ENCODE results near the gene RAB11FIP3. TPM values are rescaled to one million over a fixed set of nuclear protein-coding genes. Genes with fewer than 3 reads are reported as not detected.
"Not testable (repeated sequence)": the region's sequence is repeated elsewhere in the genome, so short reads cannot be mapped to it uniquely, and the experiment has no call there.

The RAB11FIP3 gene
- 10 to 100 TPM; 16.9 to 17.4 TPM for total RNA-seq

- no peaks in the 10 kb centered on the region for H3K9me3 Mint-ChIP-seq
- H3K36me3 Mint-ChIP-seq = peaks cover 8% of the 10 kb centered on the region
- H3K4me1 Mint-ChIP-seq = peaks cover 25% of the 10 kb centered on the region
- H3K27me3 Mint-ChIP-seq = peaks cover 7% of the 10 kb centered on the region
- H3K27ac Mint-ChIP-seq = peak within 1 kb of the TSS; percentile 76
- peak; percentile 90 for DNase-seq
- H3K4me3 Mint-ChIP-seq = peak within 1 kb of the TSS; percentile 81
Measured at GRCh38 chr16:425082-425718, at the start of gene RAB11FIP3. RAB11FIP3 (plus strand) TSS chr16:425649; CDS start chr16:426007, 358 bp downstream.

- H3K27ac Mint-ChIP-seq = no peak overlapping the region
- no peaks in the 10 kb centered on the region for H3K27me3 Mint-ChIP-seq
- DNase-seq = no peak
- peaks cover 2% of the 10 kb centered on the region for H3K36me3 Mint-ChIP-seq
- H3K9me3 Mint-ChIP-seq = no peaks in the 10 kb centered on the region
- H3K4me1 Mint-ChIP-seq = peaks cover 7% of the 10 kb centered on the region
- no peak overlapping the region for H3K4me3 Mint-ChIP-seq
Measured at GRCh38 chr16:375927-376816, 49.3 kb upstream of the RAB11FIP3 start.

- H3K4me1 Mint-ChIP-seq = peaks cover 7% of the 10 kb centered on the region
- H3K4me3 Mint-ChIP-seq = no peak overlapping the region
- peaks cover 2% of the 10 kb centered on the region for H3K36me3 Mint-ChIP-seq
- no peak overlapping the region for H3K27ac Mint-ChIP-seq
- no peaks in the 10 kb centered on the region for H3K27me3 Mint-ChIP-seq
- no peaks in the 10 kb centered on the region for H3K9me3 Mint-ChIP-seq
- DNase-seq = no peak
Measured at GRCh38 chr16:376817-377418, 48.5 kb upstream of the RAB11FIP3 start.

- Mint-ChIP-seq H3K4me1 (peaks cover 8% of the 10 kb centered on the region), H3K9me3 (no peaks in the 10 kb centered on the region), H3K36me3 (peaks cover 2% of the 10 kb centered on the region), H3K4me3 (no peak overlapping the region), H3K27ac (no peak overlapping the region), H3K27me3 (no peaks in the 10 kb centered on the region)
- DNase-seq = no peak
Measured at GRCh38 chr16:377419-377951, 48.0 kb upstream of the RAB11FIP3 start.

GRCh38 chr16:378113-378820 is 47.2 kb upstream of the RAB11FIP3 start:
- not testable (repeated sequence) for H3K27me3 Mint-ChIP-seq, H3K27ac Mint-ChIP-seq, H3K9me3 Mint-ChIP-seq, H3K4me3 Mint-ChIP-seq, DNase-seq, H3K36me3 Mint-ChIP-seq
- peaks cover 14% of the 10 kb centered on the region for H3K4me1 Mint-ChIP-seq

- Mint-ChIP-seq H3K27ac (no peak overlapping the region), H3K4me3 (no peak overlapping the region), H3K4me1 (peaks cover 18% of the 10 kb centered on the region), H3K27me3 (no peaks in the 10 kb centered on the region), H3K36me3 (peaks cover 2% of the 10 kb centered on the region), H3K9me3 (no peaks in the 10 kb centered on the region)
- DNase-seq = no peak
Measured at GRCh38 chr16:378821-379182, 46.6 kb upstream of the RAB11FIP3 start.

GRCh38 chr16:379183-379960 is 46.1 kb upstream of the RAB11FIP3 start:
- no peaks in the 10 kb centered on the region for H3K9me3 Mint-ChIP-seq
- no peaks in the 10 kb centered on the region for H3K27me3 Mint-ChIP-seq
- peaks cover 2% of the 10 kb centered on the region for H3K36me3 Mint-ChIP-seq
- peak overlapping the region; percentile 25 for H3K4me3 Mint-ChIP-seq
- no peak overlapping the region for H3K27ac Mint-ChIP-seq
- peaks cover 18% of the 10 kb centered on the region for H3K4me1 Mint-ChIP-seq
- DNase-seq = no peak

- Mint-ChIP-seq H3K27ac (peak overlapping the region; percentile 67), H3K4me1 (peaks cover 18% of the 10 kb centered on the region), H3K4me3 (peak overlapping the region; percentile 77), H3K36me3 (peaks cover 2% of the 10 kb centered on the region), H3K9me3 (no peaks in the 10 kb centered on the region), H3K27me3 (no peaks in the 10 kb centered on the region)
- no peak for DNase-seq
Measured at GRCh38 chr16:379961-380761, 45.3 kb upstream of the RAB11FIP3 start.

- Mint-ChIP-seq H3K27ac (no peak overlapping the region), H3K4me1 (peaks cover 18% of the 10 kb centered on the region), H3K4me3 (peak overlapping the region; percentile 77), H3K27me3 (no peaks in the 10 kb centered on the region), H3K36me3 (peaks cover 2% of the 10 kb centered on the region), H3K9me3 (no peaks in the 10 kb centered on the region)
- DNase-seq = no peak
Measured at GRCh38 chr16:380762-381011, 44.8 kb upstream of the RAB11FIP3 start.

- no peak for DNase-seq
- H3K4me1 Mint-ChIP-seq = peaks cover 19% of the 10 kb centered on the region
- H3K9me3 Mint-ChIP-seq = no peaks in the 10 kb centered on the region
- H3K4me3 Mint-ChIP-seq = peak overlapping the region; percentile 77
- H3K27ac Mint-ChIP-seq = no peak overlapping the region
- peaks cover 2% of the 10 kb centered on the region for H3K36me3 Mint-ChIP-seq
- H3K27me3 Mint-ChIP-seq = no peaks in the 10 kb centered on the region
Measured at GRCh38 chr16:381012-381788, 44.2 kb upstream of the RAB11FIP3 start.

GRCh38 chr16:381789-382717 is 43.4 kb upstream of the RAB11FIP3 start, which contains the start of gene PGAP6:
PGAP6 (minus strand) TSS chr16:381978; CDS start chr16:381821, 157 bp downstream.
- Mint-ChIP-seq H3K4me3 (peak within 1 kb of the TSS; percentile 80), H3K27ac (no peak within 1 kb of the TSS), H3K9me3 (no peaks in the 10 kb centered on the region), H3K27me3 (no peaks in the 10 kb centered on the region), H3K4me1 (peaks cover 20% of the 10 kb centered on the region), H3K36me3 (peaks cover under 1% of the 10 kb centered on the region)
- DNase-seq = peak; percentile 77

GRCh38 chr16:383326-384051 is 42.0 kb upstream of the RAB11FIP3 start:
- Mint-ChIP-seq H3K9me3 (no peaks in the 10 kb centered on the region), H3K4me3 (peak overlapping the region; percentile 80), H3K27ac (peak overlapping the region; percentile 68), H3K36me3 (no peaks in the 10 kb centered on the region), H3K4me1 (peaks cover 20% of the 10 kb centered on the region), H3K27me3 (no peaks in the 10 kb centered on the region)
- peak; percentile 68 for DNase-seq
